Skin of body (tissue), 2 donors: ENCODE data around the gene LAMC2. TPM values are rescaled to one million over a fixed set of nuclear protein-coding genes. Genes with fewer than 3 reads are reported as not detected.
"Not testable (repeated sequence)": the region's sequence is repeated elsewhere in the genome, so short reads cannot be mapped to it uniquely, and the experiment has no call there.

ENCODE experiments used
- DNase-seq: peaks from one replicate; lab custom pipeline; 2025; lab: John Stamatoyannopoulos, UW
- total RNA-seq: library from RNA; depleted of rRNA; stranded (reverse); fragments of >200 nt; gene quantifications from one replicate; pipeline ENCODE4 v1.2.3, GENCODE V29; 2014

LAMC2 gene
- total RNA-seq, 1 donor from 2014 or later, result 14.1 TPM

DNA sequence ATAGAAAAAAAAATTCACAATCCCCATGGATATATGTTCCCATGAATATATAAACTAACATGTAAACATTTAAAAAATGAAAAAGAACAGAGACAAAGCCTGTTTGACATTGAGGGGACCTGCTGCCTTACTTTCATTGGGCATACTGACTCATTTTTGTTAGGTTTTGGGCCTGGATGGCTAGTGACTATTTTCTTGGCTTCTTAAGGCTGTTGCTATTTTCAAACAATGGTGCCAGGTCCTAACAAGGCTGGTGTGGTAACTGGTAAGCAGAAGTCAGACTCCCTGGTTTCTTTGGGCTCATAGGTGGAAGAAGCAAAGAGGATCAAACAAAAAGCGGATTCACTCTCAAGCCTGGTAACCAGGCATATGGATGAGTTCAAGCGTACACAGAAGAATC, 51.0 kb downstream of the LAMC2 start:
- DNase-seq, result no peak

DNA sequence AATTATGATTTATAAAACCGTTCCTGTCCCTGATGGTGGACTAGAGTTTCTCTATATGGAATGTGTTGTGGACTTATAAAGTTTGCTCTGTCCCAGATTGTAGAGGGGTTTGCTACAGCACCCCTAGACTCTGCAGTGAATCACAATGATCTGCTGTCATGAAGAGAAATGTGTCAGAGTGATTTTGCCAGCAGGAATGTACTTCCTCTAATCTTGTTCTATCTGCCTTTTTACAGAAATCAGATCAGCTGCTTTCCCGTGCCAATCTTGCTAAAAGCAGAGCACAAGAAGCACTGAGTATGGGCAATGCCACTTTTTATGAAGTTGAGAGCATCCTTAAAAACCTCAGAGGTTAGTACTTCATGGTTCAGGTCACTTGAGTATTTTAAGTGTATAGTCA, 52.0 kb downstream of the LAMC2 start:
- DNase-seq, result no peak

DNA sequence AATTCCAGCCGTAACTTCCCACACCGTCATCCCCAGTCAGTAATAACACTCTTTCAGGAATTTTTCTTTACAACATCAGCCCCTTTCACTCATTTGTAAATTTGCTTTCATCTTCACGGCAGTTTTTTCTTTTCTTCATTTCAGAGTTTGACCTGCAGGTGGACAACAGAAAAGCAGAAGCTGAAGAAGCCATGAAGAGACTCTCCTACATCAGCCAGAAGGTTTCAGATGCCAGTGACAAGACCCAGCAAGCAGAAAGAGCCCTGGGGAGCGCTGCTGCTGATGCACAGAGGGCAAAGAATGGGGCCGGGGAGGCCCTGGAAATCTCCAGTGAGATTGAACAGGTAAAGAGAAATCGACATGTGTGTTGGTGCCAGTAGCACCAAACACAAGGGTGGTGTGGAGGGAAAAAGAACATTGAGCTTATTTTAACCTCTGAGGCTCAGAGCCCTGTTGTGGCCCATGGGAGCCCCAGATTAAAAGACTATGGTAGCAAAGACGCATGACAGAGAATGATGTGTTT, 53.2 kb downstream of the LAMC2 start:
- no peak for DNase-seq

DNA sequence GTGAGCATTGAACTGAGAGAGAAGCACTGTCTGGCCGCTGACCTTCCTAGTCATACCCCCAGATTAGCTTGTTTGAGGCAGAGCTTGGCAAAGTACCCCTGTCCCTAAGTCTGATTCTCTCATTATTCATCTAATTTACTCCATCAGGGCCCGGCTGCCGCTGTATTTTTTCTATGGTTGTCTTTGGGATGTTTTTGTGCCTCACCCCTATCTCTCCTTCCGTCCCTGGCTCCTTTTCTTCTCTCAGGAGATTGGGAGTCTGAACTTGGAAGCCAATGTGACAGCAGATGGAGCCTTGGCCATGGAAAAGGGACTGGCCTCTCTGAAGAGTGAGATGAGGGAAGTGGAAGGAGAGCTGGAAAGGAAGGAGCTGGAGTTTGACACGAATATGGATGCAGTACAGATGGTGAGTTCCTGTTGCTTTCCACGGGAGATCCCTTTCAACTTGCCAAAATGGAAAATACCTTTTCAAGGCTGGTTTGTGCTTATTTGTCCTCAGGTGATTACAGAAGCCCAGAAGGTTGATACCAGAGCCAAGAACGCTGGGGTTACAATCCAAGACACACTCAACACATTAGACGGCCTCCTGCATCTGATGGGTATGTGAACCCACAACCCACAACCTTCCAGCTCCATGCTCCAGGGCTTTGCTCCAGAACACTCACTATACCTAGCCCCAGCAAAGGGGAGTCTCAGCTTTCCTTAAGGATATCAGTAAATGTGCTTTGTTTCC, 53.9 kb downstream of the LAMC2 start:
- peak; percentile 50 for DNase-seq

DNA sequence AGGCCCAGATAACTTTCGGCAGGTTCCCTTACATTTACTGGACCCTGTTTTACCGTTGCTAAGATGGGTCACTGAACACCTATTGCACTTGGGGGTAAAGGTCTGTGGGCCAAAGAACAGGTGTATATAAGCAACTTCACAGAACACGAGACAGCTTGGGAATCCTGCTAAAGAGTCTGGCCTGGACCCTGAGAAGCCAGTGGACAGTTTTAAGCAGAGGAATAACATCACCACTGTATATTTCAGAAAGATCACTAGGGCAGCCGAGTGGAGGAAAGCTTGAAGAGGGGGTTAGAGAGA, 54.4 kb downstream of the LAMC2 start:
- no peak for DNase-seq

DNA sequence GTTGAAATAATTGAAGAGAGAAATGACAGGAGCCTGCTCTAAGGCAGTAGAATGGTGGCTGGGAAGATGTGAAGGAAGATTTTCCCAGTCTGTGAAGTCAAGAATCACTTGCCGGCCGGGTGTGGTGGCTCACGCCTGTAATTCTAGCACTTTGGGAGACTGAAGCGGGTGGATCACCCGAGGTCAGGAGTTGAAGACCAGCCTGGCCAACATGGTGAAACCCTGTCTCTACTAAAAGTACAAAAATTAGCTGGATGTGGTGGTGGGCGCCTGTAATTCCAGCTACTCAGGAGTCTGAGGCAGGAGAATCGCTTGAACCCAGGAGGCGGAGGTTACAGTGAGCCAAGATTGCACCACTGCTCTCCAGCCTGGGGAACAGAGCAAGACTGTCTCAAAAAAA, 54.8 kb downstream of the LAMC2 start:
- not testable (repeated sequence) for DNase-seq

GRCh38 chr1:183241471-183241870, 55.4 kb downstream of the LAMC2 start:
- peak; percentile 31 for DNase-seq

- peak; percentile 48 for DNase-seq
Measured at GRCh38 chr1:183242556-183242955, 56.5 kb downstream of the LAMC2 start.

DNA sequence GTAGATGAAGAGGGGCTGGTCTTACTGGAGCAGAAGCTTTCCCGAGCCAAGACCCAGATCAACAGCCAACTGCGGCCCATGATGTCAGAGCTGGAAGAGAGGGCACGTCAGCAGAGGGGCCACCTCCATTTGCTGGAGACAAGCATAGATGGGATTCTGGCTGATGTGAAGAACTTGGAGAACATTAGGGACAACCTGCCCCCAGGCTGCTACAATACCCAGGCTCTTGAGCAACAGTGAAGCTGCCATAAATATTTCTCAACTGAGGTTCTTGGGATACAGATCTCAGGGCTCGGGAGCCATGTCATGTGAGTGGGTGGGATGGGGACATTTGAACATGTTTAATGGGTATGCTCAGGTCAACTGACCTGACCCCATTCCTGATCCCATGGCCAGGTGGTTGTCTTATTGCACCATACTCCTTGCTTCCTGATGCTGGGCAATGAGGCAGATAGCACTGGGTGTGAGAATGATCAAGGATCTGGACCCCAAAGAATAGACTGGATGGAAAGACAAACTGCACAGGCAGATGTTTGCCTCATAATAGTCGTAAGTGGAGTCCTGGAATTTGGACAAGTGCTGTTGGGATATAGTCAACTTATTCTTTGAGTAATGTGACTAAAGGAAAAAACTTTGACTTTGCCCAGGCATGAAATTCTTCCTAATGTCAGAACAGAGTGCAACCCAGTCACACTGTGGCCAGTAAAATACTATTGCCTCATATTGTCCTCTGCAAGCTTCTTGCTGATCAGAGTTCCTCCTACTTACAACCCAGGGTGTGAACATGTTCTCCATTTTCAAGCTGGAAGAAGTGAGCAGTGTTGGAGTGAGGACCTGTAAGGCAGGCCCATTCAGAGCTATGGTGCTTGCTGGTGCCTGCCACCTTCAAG, 57.3 kb downstream of the LAMC2 start:
- DNase-seq, result no peak

GRCh38 chr1:183244466-183244865, 58.4 kb downstream of the LAMC2 start:
- DNase-seq, result peak; percentile 95

- no peak for DNase-seq
Measured at GRCh38 chr1:183245357-183245756, 59.3 kb downstream of the LAMC2 start.

- no peak for DNase-seq
Measured at GRCh38 chr1:183246436-183246835, 60.4 kb downstream of the LAMC2 start.

GRCh38 chr1:183247066-183247465, 61.0 kb downstream of the LAMC2 start:
- DNase-seq, result no peak

- DNase-seq, result no peak
Measured at GRCh38 chr1:183247484-183247883, 61.4 kb downstream of the LAMC2 start.

DNA sequence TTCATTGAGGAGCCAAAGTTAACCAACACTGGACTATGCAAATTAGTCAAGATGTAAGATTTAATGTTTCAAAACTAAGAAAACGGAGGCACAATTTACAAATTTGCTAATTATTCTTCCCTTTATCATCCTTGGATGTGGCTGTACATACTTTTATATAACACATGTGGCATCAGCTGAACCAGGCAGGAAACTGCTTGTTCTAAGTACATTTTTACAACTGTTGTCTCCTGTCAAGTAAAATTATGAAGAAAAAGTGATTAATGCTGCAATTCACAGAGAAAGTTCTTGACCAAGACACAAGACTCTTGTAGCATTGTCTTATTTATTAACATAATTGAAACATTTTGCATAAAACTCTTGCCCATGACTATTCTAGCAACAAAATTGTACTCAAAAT, 61.9 kb downstream of the LAMC2 start:
- DNase-seq, result no peak

DNA sequence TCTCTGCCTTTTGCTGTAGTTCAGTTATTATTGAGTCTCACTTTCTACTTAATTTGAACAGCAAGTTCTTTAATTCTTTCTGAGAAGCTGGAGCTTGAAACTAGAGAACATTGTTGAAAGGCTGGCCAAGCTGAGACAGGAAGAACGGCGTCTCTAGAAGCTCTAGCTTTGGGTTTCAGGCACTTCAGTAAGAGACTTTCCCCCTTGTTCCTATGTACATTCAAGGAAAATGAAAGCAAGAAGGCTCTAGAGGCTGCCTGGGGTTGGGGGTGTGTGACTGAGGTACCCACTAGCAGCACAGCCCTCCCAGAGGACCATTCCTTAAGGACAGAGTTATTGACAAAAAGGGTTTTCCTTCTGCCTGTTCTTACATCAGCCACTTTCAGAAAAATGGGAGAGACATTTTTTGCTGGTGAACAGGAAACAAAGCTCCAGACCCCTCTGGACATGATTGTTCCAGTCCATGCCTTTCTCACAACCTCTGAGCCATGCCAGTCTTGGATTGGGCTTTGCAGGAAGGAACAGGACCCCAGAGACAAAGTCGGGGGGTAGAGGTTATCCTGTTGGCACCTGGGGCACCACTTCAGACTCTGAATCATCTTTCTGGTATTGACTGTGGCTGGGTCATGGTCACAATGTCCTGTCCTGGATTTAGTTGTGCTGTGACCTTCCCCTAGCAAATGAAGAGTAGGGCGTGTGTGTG, 63.1 kb downstream of the LAMC2 start:
- no peak for DNase-seq

DNA sequence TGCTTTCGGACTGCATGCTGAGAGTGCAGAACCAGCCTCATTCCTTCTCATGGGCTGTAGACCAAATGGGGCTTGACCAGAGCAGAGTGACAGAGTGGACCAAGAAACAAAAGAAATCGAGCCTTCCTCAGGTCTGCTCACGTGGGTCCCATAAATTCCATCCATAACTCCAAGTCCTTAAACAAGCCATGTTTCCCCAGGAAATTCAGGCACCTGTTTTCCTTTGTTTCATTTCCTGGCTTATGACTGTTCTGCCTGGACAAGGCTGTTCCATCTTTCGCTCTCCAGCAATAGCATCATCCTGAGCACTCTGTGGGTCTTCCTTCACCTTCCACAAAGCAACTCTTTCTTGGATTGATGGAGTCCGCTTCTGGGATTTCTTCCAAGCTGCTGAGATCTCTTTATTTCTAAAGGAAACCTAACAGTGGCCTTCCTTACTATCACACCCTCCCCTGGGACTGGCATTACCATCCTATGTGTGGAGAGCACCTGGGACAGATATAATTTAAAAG, 63.9 kb downstream of the LAMC2 start:
- no peak for DNase-seq

GRCh38 chr1:183251101-183251958, 65.3 kb downstream of the LAMC2 start:
- DNase-seq, result no peak

DNA sequence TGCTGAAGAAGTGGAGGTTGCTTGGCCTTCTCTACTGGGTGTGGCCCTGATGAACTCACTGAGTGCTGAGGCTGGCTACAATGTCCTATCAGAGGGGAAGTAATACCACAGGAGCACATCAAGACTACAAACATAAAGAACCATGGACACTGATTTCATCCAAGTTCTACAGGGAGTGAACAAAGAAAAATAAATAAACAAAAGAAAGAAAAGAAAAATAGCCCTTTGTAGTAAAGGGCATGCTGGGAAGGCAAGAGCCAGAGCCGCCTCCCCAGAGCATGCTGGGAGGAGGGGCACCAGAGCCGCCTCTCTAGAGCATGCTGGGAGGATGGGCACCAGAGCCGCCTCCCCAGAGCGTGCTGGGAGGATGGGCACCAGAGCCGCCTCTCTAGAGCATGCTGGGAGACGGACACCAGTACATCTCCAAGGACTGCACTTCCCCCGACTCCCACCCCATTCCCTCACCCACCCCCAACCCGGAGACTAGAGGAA, 65.9 kb downstream of the LAMC2 start:
- DNase-seq, result no peak

- no peak for DNase-seq
Measured at GRCh38 chr1:183255073-183255472, 69.0 kb downstream of the LAMC2 start.

DNA sequence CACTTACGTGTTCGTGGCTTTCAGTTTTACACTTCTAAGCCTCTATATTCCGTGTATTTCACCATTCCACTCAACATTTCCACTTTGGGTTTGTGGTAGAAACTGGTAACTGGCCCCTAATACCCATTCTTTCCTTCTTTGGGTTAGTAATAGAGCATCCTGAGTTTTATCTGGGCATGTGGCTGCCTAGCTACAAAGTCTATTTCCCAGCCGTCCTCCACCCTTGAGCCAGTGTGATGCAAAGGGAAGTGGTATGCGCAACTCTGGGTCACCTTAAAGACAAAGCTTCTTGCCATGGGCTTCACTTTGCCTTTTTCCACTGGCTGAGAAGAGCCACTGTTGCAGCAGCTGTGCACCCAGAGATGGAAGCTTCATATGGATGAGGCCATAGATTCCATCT, 73.9 kb downstream of the LAMC2 start:
- DNase-seq, result no peak
